SK-N-SH (cell line): Measurements from ENCODE around the gene TCFL5. TPM values are rescaled to one million over a fixed set of nuclear protein-coding genes. Genes with fewer than 3 reads are reported as not detected.

Experiments
- CTCF ChIA-PET: fragments of 300-600, 350-600 bp; formaldehyde crosslinking; extraction: SDS; loops from one replicate; lab custom pipeline; 2021; lab: Yijun Ruan, JAX
- POLR2A ChIA-PET: fragments of 350-600 bp; sonication (Branson Sonifier 250); formaldehyde crosslinking; extraction: SDS; loops from one replicate; lab custom pipeline; 2020; ENCODE audit warnings: antibody characterized with exemption, inconsistent platforms; lab: Yijun Ruan, JAX
- DNase-seq: peaks from one replicate; pipeline ENCODE4 v3.0.0; 2012
- H2AFZ ChIP-seq: fragments of 200-600 bp; sonication (generic); 2 replicates; pipeline ENCODE4 v1.8.1; 2016; ENCODE audit warnings: antibody characterized with exemption, mild to moderate bottlenecking, low read depth
- H3F3A ChIP-seq: fragments of 200-600 bp; sonication (generic); replicated peaks from 2 replicates; pipeline ENCODE3; 2016; ENCODE audit warnings: antibody characterized with exemption, mild to moderate bottlenecking; ENCODE audit not compliant: insufficient read depth
- H3K27ac ChIP-seq, 2 experiments: fragments of 200-500 bp in 1 of 2; fragments of 200-600 bp in 1 of 2; sonication (Bioruptor generic) in 1 of 2; sonication (generic), shearing (Covaris generic) in 1 of 2; 2 replicates each; pipeline versions ENCODE4 v1.5.1 to v1.6.1; 2014 to 2016; ENCODE audit warnings: low read depth in 2 of 2, inconsistent platforms in 1 of 2, low read length in 1 of 2, mild to moderate bottlenecking in 1 of 2, mixed read lengths in 1 of 2
- H3K27me3 ChIP-seq: fragments of 200-600 bp; sonication (generic), shearing (Covaris generic); 2 replicates; pipeline ENCODE4 v1.6.1; 2016; ENCODE audit warnings: mixed run types; ENCODE audit not compliant: insufficient read depth
- H3K36me3 ChIP-seq, 2 experiments: fragments of 200-500 bp in 1 of 2; fragments of 200-600 bp in 1 of 2; sonication (Bioruptor generic) in 1 of 2; sonication (generic) in 1 of 2; replicated peaks in 1 of 2; 2 replicates each; pipeline versions ENCODE3 to v1.5.1; 2014 to 2016; ENCODE audit warnings: low read length in 1 of 2, mild to moderate bottlenecking in 1 of 2; ENCODE audit not compliant: insufficient read depth in 2 of 2, control insufficient read depth in 1 of 2
- H3K4me1 ChIP-seq, 2 experiments: fragments of 200-500 bp in 1 of 2; fragments of 200-600 bp in 1 of 2; sonication (Bioruptor generic) in 1 of 2; sonication (generic), shearing (Covaris generic) in 1 of 2; 2 replicates each; pipeline versions ENCODE4 v1.5.1 to v1.6.1; 2014 to 2016; ENCODE audit warnings: low read depth in 1 of 2, low read length in 1 of 2, mixed run types in 1 of 2; ENCODE audit not compliant: insufficient read depth in 2 of 2, control insufficient read depth in 1 of 2
- H3K4me2 ChIP-seq: fragments of 200-600 bp; sonication (generic), shearing (Covaris generic); 2 replicates; pipeline ENCODE4 v1.6.1; 2017; ENCODE audit warnings: mixed run types
- H3K4me3 ChIP-seq, 2 experiments: fragments of 200-500 bp in 1 of 2; fragments of 200-600 bp in 1 of 2; sonication (Bioruptor generic) in 1 of 2; sonication (generic), shearing (Covaris generic) in 1 of 2; 2 replicates each; pipeline versions ENCODE4 v1.5.1 to v1.8.1; 2014 to 2016; ENCODE audit warnings: low read depth in 2 of 2, inconsistent platforms in 1 of 2, low read length in 1 of 2, mild to moderate bottlenecking in 1 of 2, mixed read lengths in 1 of 2, moderate library complexity in 1 of 2
- H3K79me2 ChIP-seq: fragments of 200-600 bp; sonication (generic); 2 replicates; pipeline ENCODE4 v1.8.1; 2017; ENCODE audit warnings: mild to moderate bottlenecking; ENCODE audit not compliant: insufficient read depth
- H3K9ac ChIP-seq: fragments of 200-600 bp; sonication (generic); 2 replicates; pipeline ENCODE4 v1.6.1; 2017; ENCODE audit warnings: mixed run types
- H3K9me2 ChIP-seq: fragments of 200-600 bp; sonication (generic); 2 replicates; pipeline ENCODE4 v1.6.1; 2017; ENCODE audit warnings: mixed run types
- H3K9me3 ChIP-seq: fragments of 200-600 bp; sonication (generic); 2 replicates; pipeline ENCODE4 v1.6.1; 2017; ENCODE audit warnings: mixed run types, mild to moderate bottlenecking, moderate library complexity
- H4K20me1 ChIP-seq: fragments of 200-600 bp; sonication (generic); 2 replicates; pipeline ENCODE4 v1.6.1; 2017; ENCODE audit warnings: mild to moderate bottlenecking, mixed run types; ENCODE audit not compliant: insufficient read depth
- EP300 ChIP-seq, 2 experiments: IDR thresholded peaks; 2 replicates each; pipeline versions ENCODE4 v1.4.0 to v1.6.1; 2012; ENCODE audit warnings: borderline replicate concordance in 1 of 2, low read depth in 1 of 2, low read length in 1 of 2
- EZH2phosphoT487 ChIP-seq: fragments of 200-600 bp; sonication (generic); IDR thresholded peaks from 2 replicates; pipeline ENCODE4 v1.6.1; 2017; ENCODE audit warnings: low read depth, mixed run types, mild to moderate bottlenecking, antibody characterized with exemption, moderate library complexity, borderline replicate concordance
- FOXM1 ChIP-seq: IDR thresholded peaks from 2 replicates; pipeline ENCODE4 v1.4.0; 2012; ENCODE audit warnings: low read depth, mild to moderate bottlenecking
- GATA2 ChIP-seq: sonication (generic); formaldehyde crosslinking; IDR thresholded peaks from 2 replicates; pipeline ENCODE4 v1.5.0; 2020; ENCODE audit warnings: mild to moderate bottlenecking, missing genetic modification reagents
- IRF3 ChIP-seq: fragments of 150-350 bp; IDR thresholded peaks from 2 replicates; pipeline ENCODE4 v1.6.1; 2016; ENCODE audit warnings: mild to moderate bottlenecking, low read depth, low read length
- JUND ChIP-seq: IDR thresholded peaks from 2 replicates; pipeline ENCODE4 v1.4.0; 2012
- MAX ChIP-seq: IDR thresholded peaks from 2 replicates; pipeline ENCODE4 v1.4.0; 2012; ENCODE audit warnings: low read depth
- MXI1 ChIP-seq: IDR thresholded peaks from 2 replicates; pipeline ENCODE4 v1.6.1; 2012; ENCODE audit warnings: mild to moderate bottlenecking, low read depth, low read length, improper control_type of control experiment
- NFIC ChIP-seq: IDR thresholded peaks from 2 replicates; pipeline ENCODE4 v1.4.0; 2012; ENCODE audit warnings: borderline replicate concordance
- POLR2AphosphoS5 ChIP-seq: IDR thresholded peaks from 2 replicates; pipeline ENCODE4 v1.6.1; 2012; ENCODE audit warnings: low read depth, low read length
- RCOR1 ChIP-seq: fragments of 150-350 bp; IDR thresholded peaks from 2 replicates; pipeline ENCODE4 v1.6.1; 2017; ENCODE audit warnings: antibody characterized with exemption, low read length
- RFX5 ChIP-seq: IDR thresholded peaks from 2 replicates; pipeline ENCODE4 v1.6.1; 2012; ENCODE audit warnings: mild to moderate bottlenecking, improper control_type of control experiment, low read length
- RXRA ChIP-seq: IDR thresholded peaks from 2 replicates; pipeline ENCODE4 v1.4.0; 2012; ENCODE audit warnings: low read depth, mild to moderate bottlenecking, borderline replicate concordance
- SIN3A ChIP-seq: IDR thresholded peaks from 2 replicates; pipeline ENCODE4 v1.6.1; 2012; ENCODE audit warnings: low read depth, mild to moderate bottlenecking, low read length, moderate library complexity, borderline replicate concordance
- SMC3 ChIP-seq: IDR thresholded peaks from 2 replicates; pipeline ENCODE4 v1.6.1; 2012; ENCODE audit warnings: low read depth, low read length, improper control_type of control experiment
- TCF12 ChIP-seq: IDR thresholded peaks from 2 replicates; pipeline ENCODE4 v1.4.0; 2012
- ZBTB33 ChIP-seq: IDR thresholded peaks from 2 replicates; pipeline ENCODE4 v1.4.0; 2012; ENCODE audit warnings: low read depth, borderline replicate concordance
- WGBS: methylation state at CpG from one replicate; pipeline ENCODE4 v1.1.6; 2017; ENCODE audit warnings: low lambda C conversion rate; 5-methylcytosine and 5-hydroxymethylcytosine counted together
- polyA plus RNA-seq, 3 experiments: library from polyadenylated mRNA; depleted of rRNA; stranded (reverse); fragments of >200 nt; gene quantifications; 2 replicates each; pipeline ENCODE4 v1.2.3, GENCODE V29; 2012
- TF ChIP-seq, protein P1 (sequence below): IDR thresholded peaks from 2 replicates; pipeline ENCODE4 v1.6.1; 2012; ENCODE audit warnings: mild to moderate bottlenecking, low read depth, low read length, moderate library complexity
- TF ChIP-seq, protein P2 (sequence below): fragments of 150-350 bp; IDR thresholded peaks from 2 replicates; pipeline ENCODE4 v1.6.1; 2017; ENCODE audit warnings: antibody characterized with exemption, low read length, low read depth, borderline replicate concordance
- TF ChIP-seq, protein P3 (sequence below): fragments of 200-600 bp; sonication (generic); IDR thresholded peaks from 2 replicates; pipeline ENCODE4 v1.6.1; 2017; ENCODE audit warnings: antibody characterized with exemption, mild to moderate bottlenecking, moderate library complexity

The TCFL5 gene
- polyA plus RNA-seq, 1 of the 3 experiments (the other 2 are of a cell fraction): 10.1 TPM

DNA sequence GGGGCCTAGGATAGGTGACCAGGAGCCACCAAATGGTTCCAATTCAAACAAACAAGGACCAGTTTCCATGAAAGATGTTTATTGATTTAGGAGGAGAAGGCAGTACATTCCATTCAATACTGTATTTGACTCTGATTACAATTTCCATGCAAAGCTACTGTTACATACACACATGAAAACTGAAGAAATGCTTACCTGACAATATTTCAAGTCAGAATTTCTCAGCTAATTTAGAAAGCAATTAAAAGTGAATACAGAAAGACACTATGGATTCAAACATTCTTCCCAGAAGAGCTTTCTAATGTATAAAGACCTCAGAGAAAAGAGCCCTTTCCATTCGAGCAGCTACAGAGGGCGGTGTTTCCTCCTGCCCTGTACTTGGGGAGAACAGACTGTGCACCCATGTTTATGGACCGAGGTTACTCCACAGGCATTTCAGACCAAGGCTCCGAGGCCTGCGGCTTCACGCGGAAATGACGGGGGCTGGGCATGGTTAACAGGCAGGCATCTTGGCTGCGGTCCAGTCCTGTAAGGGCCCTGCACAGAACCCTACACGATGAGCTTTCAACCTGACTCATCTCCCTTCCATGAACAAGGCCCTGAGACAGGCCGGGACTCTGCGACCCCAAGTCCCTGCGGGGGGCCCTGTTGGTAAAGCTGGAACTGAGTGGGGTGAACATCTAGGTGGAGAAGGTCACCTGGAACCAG is 25.7 kb upstream of the TCFL5 start:
- Histone ChIP-seq H3K79me2 (no peaks in the 10 kb centered on the region), H3F3A (peaks cover 27% of the 10 kb centered on the region), H3K4me1 (peaks cover 17 to 19% of the 10 kb centered on the region in 2 experiments), H3K9me3 (no peaks in the 10 kb centered on the region), H4K20me1 (0 out of 2 replicates have a peak, but pooled peaks cover 4% of the 10 kb centered on the region), H2AFZ (no peak overlapping the region), H3K9ac (peak overlapping the region; percentile 41; the same call in 1 of the 2 replicates), H3K27me3 (no peaks in the 10 kb centered on the region), H3K27ac (peak overlapping the region; percentile 65 to 79), H3K4me2 (peak overlapping the region; percentile 63), H3K9me2 (no peaks in the 10 kb centered on the region), H3K4me3 (no peak overlapping the region), H3K36me3 (peaks cover 44 to 69% of the 10 kb centered on the region in 2 experiments)
- ChIA-PET CTCF (interaction anchor here (0.9 to 7.2 kb wide), 10 partner anchors 12 to 122 kb away, joined by 3 to 77 read pairs (median 6); no protein-coding TSS in a partner anchor), POLR2A (interaction anchor here (0.7 to 2.2 kb wide), 3 partner anchors 11 to 20 kb away, joined by 3 to 14 read pairs (median 4); no protein-coding TSS in a partner anchor)
- DNase-seq: peak; percentile 80
- WGBS: 25% methylated on average over 9 of the region's 13 CpGs
- TF ChIP-seq NFIC (peak; percentile 96), SMC3 (peak; percentile 13; the same call in 1 of the 2 replicates), RFX5 (no peak), EZH2phosphoT487 (no peak), MXI1 (0 out of 2 replicates have a peak, but pooled peaks have one; percentile 36), IRF3 (no peak), RXRA (no peak), MAX (peak; percentile 91), TCF12 (peak; percentile 66; the same call in 1 of the 2 replicates), FOXM1 (no peak), SIN3A (no peak), GATA2 (CRISPR knock-in tag) (no peak), RCOR1 (no peak), POLR2AphosphoS5 (peak; percentile 75; the same call in 1 of the 2 replicates), EP300 (IDR thresholded peaks at IDR 0.05; ENCODE audit: borderline replicate concordance in 1 of 2, low read depth in 1 of 2, low read length in 1 of 2) (no peak), JUND (peak; percentile 48; the same call in 1 of the 2 replicates), ZBTB33 (no peak)
- TF ChIP-seq, protein P1, sequence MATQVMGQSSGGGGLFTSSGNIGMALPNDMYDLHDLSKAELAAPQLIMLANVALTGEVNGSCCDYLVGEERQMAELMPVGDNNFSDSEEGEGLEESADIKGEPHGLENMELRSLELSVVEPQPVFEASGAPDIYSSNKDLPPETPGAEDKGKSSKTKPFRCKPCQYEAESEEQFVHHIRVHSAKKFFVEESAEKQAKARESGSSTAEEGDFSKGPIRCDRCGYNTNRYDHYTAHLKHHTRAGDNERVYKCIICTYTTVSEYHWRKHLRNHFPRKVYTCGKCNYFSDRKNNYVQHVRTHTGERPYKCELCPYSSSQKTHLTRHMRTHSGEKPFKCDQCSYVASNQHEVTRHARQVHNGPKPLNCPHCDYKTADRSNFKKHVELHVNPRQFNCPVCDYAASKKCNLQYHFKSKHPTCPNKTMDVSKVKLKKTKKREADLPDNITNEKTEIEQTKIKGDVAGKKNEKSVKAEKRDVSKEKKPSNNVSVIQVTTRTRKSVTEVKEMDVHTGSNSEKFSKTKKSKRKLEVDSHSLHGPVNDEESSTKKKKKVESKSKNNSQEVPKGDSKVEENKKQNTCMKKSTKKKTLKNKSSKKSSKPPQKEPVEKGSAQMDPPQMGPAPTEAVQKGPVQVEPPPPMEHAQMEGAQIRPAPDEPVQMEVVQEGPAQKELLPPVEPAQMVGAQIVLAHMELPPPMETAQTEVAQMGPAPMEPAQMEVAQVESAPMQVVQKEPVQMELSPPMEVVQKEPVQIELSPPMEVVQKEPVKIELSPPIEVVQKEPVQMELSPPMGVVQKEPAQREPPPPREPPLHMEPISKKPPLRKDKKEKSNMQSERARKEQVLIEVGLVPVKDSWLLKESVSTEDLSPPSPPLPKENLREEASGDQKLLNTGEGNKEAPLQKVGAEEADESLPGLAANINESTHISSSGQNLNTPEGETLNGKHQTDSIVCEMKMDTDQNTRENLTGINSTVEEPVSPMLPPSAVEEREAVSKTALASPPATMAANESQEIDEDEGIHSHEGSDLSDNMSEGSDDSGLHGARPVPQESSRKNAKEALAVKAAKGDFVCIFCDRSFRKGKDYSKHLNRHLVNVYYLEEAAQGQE: no peak
- TF ChIP-seq, protein P2, sequence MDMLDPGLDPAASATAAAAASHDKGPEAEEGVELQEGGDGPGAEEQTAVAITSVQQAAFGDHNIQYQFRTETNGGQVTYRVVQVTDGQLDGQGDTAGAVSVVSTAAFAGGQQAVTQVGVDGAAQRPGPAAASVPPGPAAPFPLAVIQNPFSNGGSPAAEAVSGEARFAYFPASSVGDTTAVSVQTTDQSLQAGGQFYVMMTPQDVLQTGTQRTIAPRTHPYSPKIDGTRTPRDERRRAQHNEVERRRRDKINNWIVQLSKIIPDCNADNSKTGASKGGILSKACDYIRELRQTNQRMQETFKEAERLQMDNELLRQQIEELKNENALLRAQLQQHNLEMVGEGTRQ: no peak
- TF ChIP-seq, protein P3, sequence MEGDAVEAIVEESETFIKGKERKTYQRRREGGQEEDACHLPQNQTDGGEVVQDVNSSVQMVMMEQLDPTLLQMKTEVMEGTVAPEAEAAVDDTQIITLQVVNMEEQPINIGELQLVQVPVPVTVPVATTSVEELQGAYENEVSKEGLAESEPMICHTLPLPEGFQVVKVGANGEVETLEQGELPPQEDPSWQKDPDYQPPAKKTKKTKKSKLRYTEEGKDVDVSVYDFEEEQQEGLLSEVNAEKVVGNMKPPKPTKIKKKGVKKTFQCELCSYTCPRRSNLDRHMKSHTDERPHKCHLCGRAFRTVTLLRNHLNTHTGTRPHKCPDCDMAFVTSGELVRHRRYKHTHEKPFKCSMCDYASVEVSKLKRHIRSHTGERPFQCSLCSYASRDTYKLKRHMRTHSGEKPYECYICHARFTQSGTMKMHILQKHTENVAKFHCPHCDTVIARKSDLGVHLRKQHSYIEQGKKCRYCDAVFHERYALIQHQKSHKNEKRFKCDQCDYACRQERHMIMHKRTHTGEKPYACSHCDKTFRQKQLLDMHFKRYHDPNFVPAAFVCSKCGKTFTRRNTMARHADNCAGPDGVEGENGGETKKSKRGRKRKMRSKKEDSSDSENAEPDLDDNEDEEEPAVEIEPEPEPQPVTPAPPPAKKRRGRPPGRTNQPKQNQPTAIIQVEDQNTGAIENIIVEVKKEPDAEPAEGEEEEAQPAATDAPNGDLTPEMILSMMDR: no peak
